ENCODE data around the gene QSOX2.

GRCh38 chr9:136163248-136163850, 82.3 kb downstream of the QSOX2 start:
- TF ChIP-seq CTCF (IDR thresholded peaks at IDR 0.05; ENCODE audit: low read length) (no peak), EZH2 (optimal IDR thresholded peaks at IDR 0.05; ENCODE audit: low read depth, low read length) (no peak), EZH2phosphoT487 (IDR thresholded peaks at IDR 0.05; ENCODE audit: low read length) (no peak)
